T47D (cell line): ENCODE results near the gene CEP57L1.

Experiments used
- DNase-seq, 2 experiments: peaks; one replicate each; pipeline versions ENCODE4 v3.0.0 to v3.0.0-alpha.2; 2011 to 2012; ENCODE audit warnings: low read depth in 1 of 2, low spot score in 1 of 2
- JUND ChIP-seq: IDR thresholded peaks from 2 replicates; pipeline ENCODE4 v1.6.1; 2012; ENCODE audit warnings: low read depth
- in situ Hi-C: cut with HindIII; loops from 2 replicates; pipeline ENCODE4 v1.10.0; 2016; ENCODE audit warnings: low sequenced_read_pairs, low pct_unique_long_range_greater_than_20kb

Gene CEP57L1

DNA sequence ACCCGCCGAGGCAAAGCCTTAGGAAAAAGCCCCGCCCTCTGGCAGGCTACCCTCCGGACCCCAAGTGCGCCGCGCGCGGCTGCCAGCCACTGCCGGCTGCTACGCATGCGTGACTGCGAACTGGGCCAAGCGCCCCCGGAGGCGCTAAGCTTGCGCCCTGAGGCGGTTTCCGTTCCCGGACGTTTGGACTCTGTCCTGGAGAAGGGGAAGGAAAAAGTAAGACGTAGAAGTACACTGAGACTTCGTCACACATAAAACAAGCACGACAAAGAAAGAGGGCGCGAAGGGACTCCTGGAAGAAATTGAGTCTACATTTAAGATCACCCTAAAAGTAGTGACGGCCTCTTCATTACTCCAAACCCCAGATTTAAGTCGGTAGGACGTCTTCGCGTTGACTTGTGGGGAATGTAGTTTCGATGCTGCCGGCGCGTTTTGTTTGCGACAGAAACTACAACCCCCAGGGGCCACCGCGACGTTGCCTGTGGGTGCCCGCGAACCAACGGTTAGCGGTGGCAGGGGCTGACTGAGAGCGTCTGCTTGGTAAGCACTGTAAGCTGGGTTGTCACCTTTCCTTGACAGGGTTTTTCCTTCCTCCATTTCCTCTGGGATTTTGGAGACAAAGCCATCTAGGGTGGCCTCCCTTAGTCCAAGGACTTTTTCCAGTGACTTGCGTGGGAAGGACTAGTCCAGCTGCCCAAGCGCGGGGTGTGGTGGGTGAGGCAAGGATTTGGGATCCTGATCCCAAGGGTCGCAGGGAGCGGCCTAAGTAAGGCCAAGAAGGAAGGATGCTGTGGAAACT is at the start of gene CEP57L1:
CEP57L1 (plus strand) TSS at position 472 of the 799 bp plus-strand sequence. CDS start 49,715 bp downstream, outside the sequence.
- no peak for TF ChIP-seq JUND
- DNase-seq, result peak; percentile 33 to 94
- in situ Hi-C loops, result no loop called here

DNA sequence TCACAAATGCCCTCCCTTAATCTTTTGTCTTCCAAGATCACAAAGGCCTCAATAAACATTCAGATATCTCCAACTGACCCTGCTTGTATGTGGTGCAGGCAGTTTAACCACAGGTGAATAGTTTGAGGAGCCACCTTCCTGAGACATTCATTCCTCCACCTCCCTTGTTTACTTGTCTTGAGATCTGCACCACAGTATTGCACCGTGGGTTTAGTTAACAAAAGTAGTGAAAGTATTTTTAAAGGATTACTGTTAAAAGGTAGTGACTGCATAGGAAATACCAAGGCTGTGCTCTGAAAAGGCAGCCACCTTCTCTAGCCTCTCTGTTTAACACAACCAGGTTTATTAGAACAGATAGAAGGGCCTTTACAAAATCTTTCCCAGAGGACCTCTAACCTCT is 47.1 kb upstream of the CEP57L1 start:
- in situ Hi-C loops, result no loop called here
- DNase-seq, result no peak
- no peak for TF ChIP-seq JUND

DNA sequence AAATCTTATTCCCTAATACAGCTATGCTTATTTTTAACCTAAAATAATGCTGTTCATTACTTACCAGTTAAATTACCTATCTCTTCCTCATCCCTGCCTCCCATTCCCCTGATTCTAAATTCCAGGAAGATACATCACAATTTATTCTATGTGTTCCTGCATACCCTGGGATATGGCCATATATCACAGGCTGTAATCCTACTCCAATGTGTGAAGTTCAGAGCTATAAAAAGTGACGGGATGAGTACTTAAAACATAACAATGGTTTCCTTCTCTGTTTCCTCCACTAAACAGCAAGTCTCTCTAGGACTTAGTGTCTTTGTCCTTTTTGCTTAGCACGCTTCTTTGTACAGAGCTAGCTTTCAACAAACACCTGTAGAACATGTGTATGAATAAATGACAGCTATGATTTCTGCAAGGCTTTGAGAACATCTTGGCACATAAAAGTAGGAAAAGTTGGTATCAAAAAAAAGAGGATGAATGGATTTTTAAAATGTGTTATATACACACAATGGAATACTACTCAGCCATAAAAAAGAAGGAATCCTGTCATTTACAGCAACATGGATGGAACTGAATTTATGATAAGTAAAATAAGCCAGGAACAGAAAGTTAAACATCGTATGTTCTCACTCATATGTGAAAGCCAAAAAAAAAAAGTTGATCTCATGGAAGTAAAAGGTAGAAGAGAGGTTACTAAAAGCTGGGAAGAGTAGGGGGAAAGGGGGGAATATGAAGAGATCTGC is 46.5 kb upstream of the CEP57L1 start:
- in situ Hi-C loops, result no loop called here
- no peak for TF ChIP-seq JUND
- no peak for DNase-seq

DNA sequence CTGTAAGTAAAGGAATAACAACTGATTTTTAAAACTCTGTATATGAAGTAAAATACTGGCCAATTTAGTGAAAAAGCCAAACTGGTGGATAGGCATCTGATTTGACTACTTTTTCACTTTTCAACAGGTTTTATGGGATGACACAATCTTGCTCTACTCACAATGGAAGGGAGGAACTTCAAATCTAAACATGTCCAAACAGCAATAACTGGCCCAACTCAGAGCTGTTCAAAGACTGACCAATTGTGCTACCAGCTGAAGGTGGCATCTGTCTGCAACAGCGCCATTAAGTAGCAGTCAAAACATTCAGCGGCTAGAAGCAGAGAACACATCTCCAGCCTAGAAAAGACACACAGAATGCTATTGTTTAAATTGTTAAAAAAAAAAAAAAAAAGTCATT is 45.3 kb upstream of the CEP57L1 start:
- in situ Hi-C loops, result no loop called here
- no peak for DNase-seq
- TF ChIP-seq JUND, result no peak

DNA sequence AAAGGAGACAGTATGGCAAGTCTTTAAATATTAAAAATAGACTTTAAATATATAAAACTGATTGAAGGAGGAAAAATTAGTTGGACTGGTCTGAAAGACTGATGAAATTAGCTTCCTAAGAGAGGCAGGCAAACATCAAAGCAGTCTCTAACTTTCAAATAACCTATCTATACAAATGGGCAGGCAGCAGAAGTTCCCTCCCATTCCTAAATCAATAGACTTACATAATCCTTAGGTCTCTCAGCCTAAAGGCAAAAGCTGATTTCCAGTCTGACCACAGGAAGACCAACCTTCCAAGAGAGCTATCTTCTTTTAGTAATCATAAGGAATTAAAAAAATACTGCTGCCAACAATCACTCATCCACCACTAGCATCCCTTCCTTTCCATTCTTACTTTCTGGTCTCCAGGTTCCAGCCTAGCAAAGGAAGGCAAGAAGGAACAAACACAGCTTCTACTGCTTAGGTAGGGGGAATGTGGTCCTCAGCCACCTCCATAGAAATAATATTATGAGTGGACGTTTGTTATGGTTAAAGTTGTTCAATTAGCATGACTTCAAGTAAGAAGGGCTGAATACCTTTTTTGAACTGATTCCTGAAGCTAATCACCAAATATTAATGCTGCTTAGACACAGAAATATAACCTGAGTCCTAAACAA is 44.7 kb upstream of the CEP57L1 start:
- no peak for TF ChIP-seq JUND
- in situ Hi-C loops, result no loop called here
- DNase-seq, result no peak

DNA sequence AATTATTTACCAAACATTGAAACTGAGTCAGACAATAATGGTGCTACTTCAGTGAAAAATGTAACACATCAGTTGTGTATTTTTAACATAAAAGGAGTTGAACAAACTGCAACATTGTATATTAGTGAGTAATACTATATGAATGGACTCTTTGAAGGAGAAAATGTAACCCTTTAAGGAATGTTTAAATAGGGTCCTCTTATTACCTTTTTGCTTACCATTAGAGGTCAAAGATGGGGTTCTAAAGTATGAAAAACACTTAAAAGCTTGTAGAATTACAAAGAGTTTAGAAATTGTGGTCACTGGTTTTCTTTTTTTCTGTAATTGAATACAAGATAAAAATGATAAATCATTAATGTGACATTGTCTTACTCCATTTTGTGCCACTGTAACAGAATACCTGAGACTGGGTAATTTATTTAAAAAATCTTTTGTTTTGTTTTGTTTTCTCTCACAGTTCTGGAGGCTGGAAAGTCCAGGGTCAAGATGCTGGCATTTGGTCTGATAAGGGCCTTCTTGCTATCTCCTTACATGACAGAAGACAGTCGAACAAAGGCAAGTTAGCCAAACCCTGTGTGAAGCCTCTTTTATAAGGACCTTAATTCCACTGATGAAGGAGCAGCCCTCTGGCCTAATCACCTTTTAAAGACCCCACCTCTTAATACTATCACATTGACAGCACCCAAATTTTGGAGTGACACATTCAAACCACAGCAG is 43.8 kb upstream of the CEP57L1 start:
- no peak for DNase-seq
- TF ChIP-seq JUND, result no peak
- in situ Hi-C loops, result no loop called here

DNA sequence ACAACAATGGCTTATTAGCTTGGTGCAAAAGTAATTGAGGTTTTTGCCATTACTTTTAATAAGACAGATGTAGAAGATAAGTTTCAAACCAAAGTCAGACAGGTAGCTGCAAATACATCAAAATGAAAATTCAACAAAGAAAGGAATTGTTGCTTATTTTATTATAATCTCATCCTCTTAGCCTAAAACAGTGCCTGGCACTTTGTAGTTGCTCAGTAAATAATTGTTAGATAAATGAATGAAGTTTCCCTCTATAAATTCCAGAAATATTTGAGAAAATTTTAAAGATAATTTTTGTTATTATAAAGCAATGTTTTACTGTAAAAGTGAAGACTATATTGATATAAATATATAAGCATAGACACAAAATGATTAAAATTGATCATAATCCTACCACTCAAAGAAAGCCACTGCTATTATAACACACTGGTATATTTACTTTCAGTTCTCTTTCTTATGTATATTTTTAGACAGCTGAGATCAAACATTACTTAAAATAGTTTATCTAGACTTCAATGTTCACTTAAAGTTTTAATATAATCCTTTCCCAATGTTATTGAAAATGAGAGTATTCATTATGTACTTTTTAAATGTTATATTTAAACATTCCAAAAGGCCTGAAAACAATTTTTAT is 43.2 kb upstream of the CEP57L1 start:
- in situ Hi-C loops, result no loop called here
- no peak for DNase-seq
- TF ChIP-seq JUND, result no peak

DNA sequence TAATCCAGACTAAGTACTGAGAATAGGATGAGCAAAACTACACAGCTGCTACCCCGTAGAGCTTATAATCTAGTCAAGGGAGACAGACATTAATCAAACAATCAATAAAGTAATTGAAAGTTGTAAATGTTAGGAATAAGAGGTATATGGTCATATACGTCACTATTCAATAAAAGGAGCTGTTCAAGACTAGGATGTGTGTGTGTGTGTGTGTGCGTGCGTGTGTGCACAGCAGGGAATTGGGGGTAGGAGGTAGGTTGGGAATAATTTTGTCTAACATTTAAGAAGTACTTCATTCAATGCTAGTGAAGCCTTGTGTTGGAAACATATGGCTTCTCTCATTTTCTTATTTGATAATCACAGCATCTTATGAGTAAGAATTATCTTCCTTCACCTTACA is 42.5 kb upstream of the CEP57L1 start:
- in situ Hi-C loops, result no loop called here
- DNase-seq, result no peak
- no peak for TF ChIP-seq JUND

DNA sequence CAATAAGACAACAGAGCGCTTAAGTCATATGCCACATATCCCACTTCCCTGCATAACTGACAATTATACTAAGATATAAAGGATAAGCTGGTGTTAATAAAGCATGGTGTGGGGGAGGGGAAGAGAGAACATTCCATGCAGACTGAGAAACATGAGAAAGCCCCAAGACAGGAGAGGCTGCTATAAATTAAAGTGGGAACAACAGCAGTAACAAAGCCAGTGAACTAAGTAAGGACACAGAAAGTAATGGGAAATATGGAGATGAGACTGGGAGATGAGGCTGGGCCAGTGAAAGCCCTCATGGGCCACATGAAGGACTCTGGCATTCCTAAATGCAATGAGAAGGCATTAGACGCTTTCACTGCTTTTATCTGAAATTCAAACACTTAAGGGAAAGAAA is 42.0 kb upstream of the CEP57L1 start:
- no peak for TF ChIP-seq JUND
- DNase-seq, result no peak
- in situ Hi-C loops, result no loop called here

DNA sequence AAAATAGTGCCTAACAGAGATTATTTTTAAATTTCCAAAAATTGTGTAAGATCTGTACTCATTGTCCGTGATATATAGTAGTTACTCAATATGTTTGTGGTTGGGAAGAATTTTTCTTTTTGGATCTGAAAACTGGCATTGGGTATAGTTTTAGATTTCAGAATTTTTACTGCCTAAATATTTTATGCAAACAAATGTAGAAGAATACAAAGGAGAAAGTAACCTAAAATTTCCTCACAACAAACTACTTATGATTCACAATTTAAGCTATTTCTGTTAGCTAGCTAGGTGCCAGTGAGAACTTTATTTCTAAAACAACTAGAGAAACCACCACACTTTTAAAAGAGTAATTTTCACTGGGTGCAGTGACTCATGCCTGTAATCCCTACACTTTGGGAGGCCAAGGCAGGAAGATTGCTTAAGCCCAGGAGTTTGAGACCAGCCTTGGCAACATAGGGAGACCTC is 39.5 kb upstream of the CEP57L1 start:
- DNase-seq, result no peak
- TF ChIP-seq JUND, result no peak
- in situ Hi-C loops, result no loop called here

DNA sequence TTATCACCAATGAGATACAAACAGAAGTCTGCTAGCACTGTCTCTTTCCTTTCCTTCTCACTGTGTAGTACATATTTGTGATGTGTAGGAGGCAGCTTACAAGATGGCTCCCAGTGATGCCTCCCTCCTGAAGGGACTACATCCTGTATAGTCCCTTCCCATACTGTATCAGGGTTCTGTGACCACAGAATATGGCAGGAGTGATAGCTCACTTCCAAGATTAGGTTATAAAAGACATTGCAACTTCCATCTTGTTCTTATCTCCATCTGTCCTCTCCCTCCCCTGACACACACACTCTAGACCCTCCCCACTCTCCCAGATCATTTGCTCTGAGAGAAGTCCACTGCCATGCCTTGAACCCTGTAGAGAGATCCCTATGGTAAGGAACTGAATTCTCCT is 38.6 kb upstream of the CEP57L1 start:
- TF ChIP-seq JUND, result no peak
- DNase-seq, result no peak
- in situ Hi-C loops, result no loop called here

DNA sequence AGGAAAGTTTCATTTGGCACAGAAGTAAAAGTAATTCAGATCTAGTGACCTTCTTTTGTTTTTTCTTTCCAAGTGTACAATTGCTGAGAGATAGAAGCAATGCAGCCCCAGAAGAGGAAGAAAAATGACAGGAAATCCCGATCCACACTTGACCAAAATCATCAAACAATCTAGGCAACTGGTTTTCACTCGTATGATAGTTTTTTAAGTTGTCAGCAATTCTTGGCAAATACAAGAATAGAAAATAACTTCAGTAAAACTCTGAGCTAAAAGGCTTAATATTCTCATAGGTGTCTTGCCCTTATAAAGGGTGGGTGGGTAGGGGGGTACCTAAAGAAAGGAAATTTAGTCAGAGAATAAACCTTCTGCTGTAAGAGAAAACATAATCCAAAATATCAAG is 36.7 kb upstream of the CEP57L1 start:
- in situ Hi-C loops, result no loop called here
- no peak for DNase-seq
- no peak for TF ChIP-seq JUND
